Osteocyte (in vitro differentiated cells): ENCODE data around the gene ZNF764. TPM values are rescaled to one million over a fixed set of nuclear protein-coding genes. Genes with fewer than 3 reads are reported as not detected.

Experiments
- DNase-seq: peaks from one replicate; pipeline ENCODE4 v3.0.0; 2021; ENCODE audit warnings: mixed read lengths; ENCODE audit not compliant: unreplicated experiment; ENCODE audit errors: extremely low spot score
- H3K27ac Mint-ChIP-seq: one replicate; pipeline ENCODE4 v1.8.0; 2021; ENCODE audit warnings: mild to moderate bottlenecking, mixed read lengths; ENCODE audit not compliant: unreplicated experiment
- H3K27me3 Mint-ChIP-seq: one replicate; pipeline ENCODE4 v1.8.0; 2021; ENCODE audit warnings: mixed read lengths; ENCODE audit not compliant: unreplicated experiment
- H3K36me3 Mint-ChIP-seq: one replicate; pipeline ENCODE4 v1.8.0; 2021; ENCODE audit warnings: mixed read lengths; ENCODE audit not compliant: unreplicated experiment
- H3K4me1 Mint-ChIP-seq: one replicate; pipeline ENCODE4 v1.8.0; 2021; ENCODE audit warnings: mixed read lengths; ENCODE audit not compliant: unreplicated experiment
- H3K4me3 Mint-ChIP-seq: one replicate; pipeline ENCODE4 v1.8.0; 2021; ENCODE audit warnings: mild to moderate bottlenecking, moderate library complexity, mixed read lengths; ENCODE audit not compliant: unreplicated experiment
- H3K9me3 Mint-ChIP-seq: one replicate; pipeline ENCODE4 v1.8.0; 2021; ENCODE audit warnings: mixed read lengths; ENCODE audit not compliant: unreplicated experiment
- CTCF ChIP-seq: fragments of 200-600 bp; sonication (generic); IDR thresholded peaks from 2 replicates; pipeline ENCODE4 v1.5.0; 2021; ENCODE audit warnings: antibody characterized with exemption, mild to moderate bottlenecking, moderate library complexity
- total RNA-seq: library from RNA; stranded (reverse); gene quantifications from 2 replicates; pipeline ENCODE4 v1.2.1, GENCODE V29; 2021

ZNF764 gene
- total RNA-seq, 1 donor from 2014 or later = 12.1 TPM

GRCh38 chr16:30552956-30553355 lies 5.2 kb downstream of the ZNF764 start:
- H3K27me3 Mint-ChIP-seq = no peaks in the 10 kb centered on the region
- peaks cover 13% of the 10 kb centered on the region for H3K4me1 Mint-ChIP-seq
- no peak for DNase-seq
- no peak overlapping the region for H3K4me3 Mint-ChIP-seq
- H3K9me3 Mint-ChIP-seq = no peaks in the 10 kb centered on the region
- TF ChIP-seq CTCF = no peak
- H3K27ac Mint-ChIP-seq = no peak overlapping the region
- H3K36me3 Mint-ChIP-seq = peaks cover 17% of the 10 kb centered on the region

GRCh38 chr16:30551781-30552180 lies 6.4 kb downstream of the ZNF764 start:
- H3K27me3 Mint-ChIP-seq = no peaks in the 10 kb centered on the region
- no peak overlapping the region for H3K4me3 Mint-ChIP-seq
- TF ChIP-seq CTCF = no peak
- no peak overlapping the region for H3K27ac Mint-ChIP-seq
- H3K36me3 Mint-ChIP-seq = peaks cover 17% of the 10 kb centered on the region
- H3K9me3 Mint-ChIP-seq = no peaks in the 10 kb centered on the region
- DNase-seq = no peak
- H3K4me1 Mint-ChIP-seq = peaks cover 7% of the 10 kb centered on the region

GRCh38 chr16:30548416-30549253 lies 9.5 kb downstream of the ZNF764 start:
- Mint-ChIP-seq H3K36me3 (peaks cover 7% of the 10 kb centered on the region), H3K4me1 (no peaks in the 10 kb centered on the region), H3K27me3 (no peaks in the 10 kb centered on the region), H3K4me3 (no peak overlapping the region), H3K9me3 (no peaks in the 10 kb centered on the region), H3K27ac (no peak overlapping the region)
- TF ChIP-seq CTCF = no peak
- DNase-seq = no peak

GRCh38 chr16:30546115-30546514 lies 12.1 kb downstream of the ZNF764 start:
- Mint-ChIP-seq H3K36me3 (no peaks in the 10 kb centered on the region), H3K27ac (no peak overlapping the region)
- TF ChIP-seq CTCF = no peak

GRCh38 chr16:30543067-30543466 lies 15.1 kb downstream of the ZNF764 start:
- Mint-ChIP-seq H3K27me3 (no peaks in the 10 kb centered on the region), H3K27ac (no peak overlapping the region)
- TF ChIP-seq CTCF = no peak

More at GRCh38 chr16:30546115-30546514, 12.1 kb downstream of the ZNF764 start:
- Mint-ChIP-seq H3K27me3 (no peaks in the 10 kb centered on the region), H3K4me3 (no peak overlapping the region), H3K4me1 (no peaks in the 10 kb centered on the region), H3K9me3 (no peaks in the 10 kb centered on the region)
- DNase-seq = no peak

More at GRCh38 chr16:30543067-30543466, 15.1 kb downstream of the ZNF764 start:
- DNase-seq = no peak
- Mint-ChIP-seq H3K9me3 (no peaks in the 10 kb centered on the region), H3K36me3 (no peaks in the 10 kb centered on the region), H3K4me3 (no peak overlapping the region), H3K4me1 (no peaks in the 10 kb centered on the region)
